ENCODE results near the gene SPPL2B. TPM values are rescaled to one million over a fixed set of nuclear protein-coding genes. Genes with fewer than 3 reads are reported as not detected.

Gene SPPL2B, protein sequence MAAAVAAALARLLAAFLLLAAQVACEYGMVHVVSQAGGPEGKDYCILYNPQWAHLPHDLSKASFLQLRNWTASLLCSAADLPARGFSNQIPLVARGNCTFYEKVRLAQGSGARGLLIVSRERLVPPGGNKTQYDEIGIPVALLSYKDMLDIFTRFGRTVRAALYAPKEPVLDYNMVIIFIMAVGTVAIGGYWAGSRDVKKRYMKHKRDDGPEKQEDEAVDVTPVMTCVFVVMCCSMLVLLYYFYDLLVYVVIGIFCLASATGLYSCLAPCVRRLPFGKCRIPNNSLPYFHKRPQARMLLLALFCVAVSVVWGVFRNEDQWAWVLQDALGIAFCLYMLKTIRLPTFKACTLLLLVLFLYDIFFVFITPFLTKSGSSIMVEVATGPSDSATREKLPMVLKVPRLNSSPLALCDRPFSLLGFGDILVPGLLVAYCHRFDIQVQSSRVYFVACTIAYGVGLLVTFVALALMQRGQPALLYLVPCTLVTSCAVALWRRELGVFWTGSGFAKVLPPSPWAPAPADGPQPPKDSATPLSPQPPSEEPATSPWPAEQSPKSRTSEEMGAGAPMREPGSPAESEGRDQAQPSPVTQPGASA
- total RNA-seq = 19.9 and 30.5 TPM in 2 replicates

DNA sequence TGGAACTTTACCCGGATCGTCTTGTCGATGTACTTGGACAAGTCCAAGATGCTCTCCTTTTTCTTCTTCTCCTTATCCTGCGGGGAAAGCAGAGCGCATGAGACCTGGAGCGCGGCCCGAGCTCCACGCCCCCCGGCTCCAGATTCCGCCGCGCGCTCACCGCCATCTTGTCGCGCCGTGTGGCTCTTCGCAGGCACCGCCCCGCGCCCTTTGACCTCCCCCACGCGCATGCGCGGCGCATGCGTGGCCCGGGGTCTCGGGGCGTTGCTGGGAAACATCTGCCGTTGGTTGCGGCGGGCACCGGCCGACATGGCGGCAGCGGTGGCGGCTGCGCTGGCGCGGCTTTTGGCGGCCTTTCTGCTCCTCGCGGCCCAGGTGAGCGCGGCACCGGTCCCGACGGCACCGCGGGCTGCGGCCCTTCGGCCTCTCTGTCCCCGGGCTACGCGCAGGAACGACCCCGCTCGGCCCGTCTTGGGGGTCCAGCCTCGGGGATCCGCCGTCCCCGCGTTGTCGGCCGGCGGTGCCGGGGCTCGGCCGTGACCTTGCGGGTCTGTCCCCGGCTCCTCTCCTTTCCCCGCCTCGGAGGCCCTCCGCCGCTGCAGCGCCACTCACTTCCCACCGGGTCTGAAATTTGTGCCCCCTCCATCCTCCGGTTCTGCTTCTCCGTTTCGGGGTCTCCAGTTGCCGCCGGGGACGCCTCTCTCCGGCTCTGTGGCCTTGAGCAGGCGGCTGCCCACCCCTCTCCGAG, at the start of gene SPPL2B, which contains the start of gene LSM7:
Gene SPPL2B (plus strand): TSS at position 284 of the 748 bp plus-strand sequence. CDS start 26 bp downstream, at position 310.
Gene LSM7 (minus strand): TSS at position 186 of the 748 bp plus-strand sequence. CDS start 20 bp downstream, at position 166.

GRCh38 chr19:2282062-2282861, 46.2 kb upstream of the SPPL2B start, which contains the start of gene PEAK3:
TSS of gene PEAK3 (minus strand) at chr19:2282175. CDS start at chr19:2280931, 1,244 bp downstream.

GRCh38 chr19:2308114-2308556, 20.3 kb upstream of the SPPL2B start, which contains the start of gene LINGO3:
TSS of gene LINGO3 (minus strand) at chr19:2308154. CDS start at chr19:2291776, 16,378 bp downstream.

GRCh38 chr19:2359992-2360685, 31.7 kb downstream of the SPPL2B start, which contains the start of gene TMPRSS9:
TSS of gene TMPRSS9 (plus strand) at chr19:2360265. CDS start at chr19:2389786, 29,521 bp downstream.

Other genes starting within 250 kb of the SPPL2B start
- gene MOB3A, start 232.4 kb upstream of the SPPL2B start, total RNA-seq = 44.3 and 46.5 TPM in 2 replicates
- 0.70 and 1.1 TPM in 2 replicates for gene IZUMO4, start 231.8 kb upstream of the SPPL2B start, total RNA-seq
- gene AP3D1, start 177.1 kb upstream of the SPPL2B start, total RNA-seq = 83.1 and 86.9 TPM in 2 replicates
- gene DOT1L, start 164.8 kb upstream of the SPPL2B start, total RNA-seq = 7.9 and 9.9 TPM in 2 replicates
- 63.9 and 89.6 TPM in 2 replicates for gene PLEKHJ1, start 92.4 kb upstream of the SPPL2B start, total RNA-seq
- 31.6 and 42.5 TPM in 2 replicates for gene SF3A2, start 91.9 kb upstream of the SPPL2B start, total RNA-seq
- 0.16 and 1.3 TPM in 2 replicates for gene AMH, start 79.4 kb upstream of the SPPL2B start, total RNA-seq
- not detected in 2 replicates for gene JSRP1, start 72.3 kb upstream of the SPPL2B start, total RNA-seq
- gene PEAK3, start 46.5 kb upstream of the SPPL2B start, total RNA-seq = not detected in 2 replicates
- not detected in 2 replicates for gene LINGO3, start 20.5 kb upstream of the SPPL2B start, total RNA-seq
- 310 and 405 TPM in 2 replicates for gene LSM7, start 98 bp upstream of the SPPL2B start, total RNA-seq
- not detected in 2 replicates for gene TMPRSS9, start 31.6 kb downstream of the SPPL2B start, total RNA-seq
- 53.6 and 97.9 TPM in 2 replicates for gene TIMM13, start 98.9 kb downstream of the SPPL2B start, total RNA-seq
- gene LMNB2, start 128.3 kb downstream of the SPPL2B start, total RNA-seq = 79.4 and 192 TPM in 2 replicates
- gene GADD45B, start 147.4 kb downstream of the SPPL2B start, total RNA-seq = 19.2 and 30.0 TPM in 2 replicates